GM12873 (cell line): ENCODE results near the gene ERVV-1.

ENCODE experiments used
- CTCF ChIP-seq: IDR thresholded peaks from 2 replicates; pipeline ENCODE4 v1.5.1; 2012; ENCODE audit warnings: low read depth, mild to moderate bottlenecking, moderate library complexity, low read length, control low read depth; ENCODE audit not compliant: insufficient read depth; ENCODE audit errors: missing control alignments

The ERVV-1 gene

DNA sequence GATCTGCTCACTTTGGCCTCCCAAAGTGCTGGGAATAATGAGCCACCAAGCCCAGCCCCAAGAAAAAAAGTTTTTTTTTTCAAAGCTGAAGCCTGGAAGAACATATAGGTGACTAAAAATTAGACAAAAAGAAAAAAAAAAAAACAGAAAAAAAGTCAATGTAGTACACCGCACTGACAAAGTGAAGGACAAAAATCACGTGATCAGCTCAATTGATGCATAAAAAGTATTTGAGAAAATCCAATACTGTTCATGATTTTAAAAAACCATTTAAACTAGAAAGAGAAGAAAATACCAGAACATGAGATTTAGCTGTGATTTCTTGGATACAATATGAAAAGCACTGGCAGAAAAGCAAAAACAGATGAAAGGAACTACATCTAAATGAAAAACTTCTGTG, 20.3 kb downstream of the ERVV-1 start:
- TF ChIP-seq CTCF, result no peak

- no peak for TF ChIP-seq CTCF
Measured at GRCh38 chr19:53034948-53035675, 21.4 kb downstream of the ERVV-1 start.

DNA sequence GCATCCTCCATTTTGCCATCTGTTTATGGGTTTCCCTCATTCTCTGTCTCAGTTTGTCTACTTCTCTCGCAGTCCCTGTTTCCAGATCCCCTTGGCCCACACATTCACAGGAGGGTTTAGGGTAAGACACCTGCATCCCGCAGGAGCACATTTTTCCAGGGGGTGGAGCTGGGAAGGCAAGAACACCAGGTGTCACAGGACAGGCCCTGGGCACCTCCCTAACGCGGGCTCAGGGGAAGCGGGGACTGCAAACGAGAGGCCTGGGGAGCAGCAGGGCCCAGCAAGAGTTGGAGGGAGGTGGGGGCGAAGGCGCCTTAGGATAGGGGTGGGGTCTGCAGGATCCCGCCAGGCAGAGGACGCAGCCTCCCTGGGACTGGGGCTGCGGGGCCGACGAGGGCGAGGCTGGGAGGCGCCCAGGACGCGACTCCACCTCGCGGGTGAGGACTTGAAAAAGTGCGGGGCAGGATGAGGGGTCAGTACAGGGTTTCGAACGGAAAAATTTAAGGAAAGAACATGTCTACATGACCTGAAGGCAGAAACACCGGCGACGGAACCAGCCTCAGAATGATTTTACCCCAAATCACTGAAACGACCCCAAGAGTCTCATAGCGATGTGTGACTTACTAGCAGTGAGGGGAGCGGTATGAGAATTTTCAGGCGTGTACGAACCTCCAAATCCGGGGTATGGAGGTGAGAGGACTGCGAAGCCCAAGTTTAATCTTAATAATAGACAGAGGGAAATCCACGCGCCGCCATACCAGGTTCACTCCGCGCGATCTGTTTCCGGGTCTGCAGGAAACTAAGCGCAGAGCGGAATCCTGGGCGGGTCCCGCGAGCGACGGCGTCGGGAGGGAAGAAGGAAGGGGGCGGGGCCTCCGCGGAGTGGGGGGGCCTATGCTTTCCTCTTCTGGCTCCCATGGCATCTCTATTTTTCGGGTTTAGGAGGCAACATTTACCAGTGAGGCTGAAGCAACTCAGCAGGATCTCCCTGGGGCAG, 23.7 kb downstream of the ERVV-1 start:
- TF ChIP-seq CTCF, result no peak

- no peak for TF ChIP-seq CTCF
Measured at GRCh38 chr19:53041366-53041765, 27.6 kb downstream of the ERVV-1 start.

DNA sequence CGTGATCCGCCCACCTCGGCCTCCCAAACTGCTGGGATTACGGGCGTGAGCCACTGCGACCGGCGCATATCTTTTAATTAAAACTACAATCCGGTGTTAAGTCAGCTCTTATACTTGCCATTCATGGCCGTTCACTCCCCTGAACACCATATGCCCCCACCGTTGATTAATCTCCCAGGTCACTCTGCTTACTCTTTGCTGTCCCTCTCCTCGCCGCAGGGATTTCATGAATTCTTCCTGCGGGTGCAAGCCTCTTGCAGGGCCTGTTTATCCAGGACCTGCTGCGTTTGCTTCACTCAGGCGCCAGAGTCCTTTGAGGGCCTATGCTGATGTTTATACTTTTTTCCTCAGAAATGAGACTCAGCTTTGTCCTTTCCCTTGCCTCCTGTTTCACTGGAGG, 31.8 kb downstream of the ERVV-1 start:
- no peak for TF ChIP-seq CTCF

DNA sequence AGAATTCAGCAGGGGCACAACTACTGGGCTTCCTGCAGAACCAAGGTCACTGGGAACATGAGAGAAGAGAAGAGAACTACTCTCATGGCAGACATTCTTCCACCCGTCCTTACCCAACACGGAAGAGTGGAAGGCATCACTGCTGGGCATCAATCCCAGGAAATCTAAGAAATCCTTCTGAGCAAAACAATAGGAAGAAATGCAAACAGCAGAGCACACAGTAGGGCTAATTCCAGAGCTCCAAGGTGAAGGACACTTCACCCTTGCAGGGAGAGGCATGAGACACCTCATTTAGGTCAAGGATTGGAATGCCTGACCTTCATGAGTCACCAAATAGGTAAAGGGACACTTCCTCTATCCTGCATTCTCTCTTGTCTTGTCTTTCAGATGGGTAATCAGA, 33.7 kb downstream of the ERVV-1 start:
- no peak for TF ChIP-seq CTCF

GRCh38 chr19:53055117-53055516, 41.4 kb downstream of the ERVV-1 start:
- no peak for TF ChIP-seq CTCF
